ENCODE results near the gene RAD9A.

Gene RAD9A
- total RNA-seq, result 21.1 to 37.4 (median 24.3) reads per million in 3 experiments

DNA sequence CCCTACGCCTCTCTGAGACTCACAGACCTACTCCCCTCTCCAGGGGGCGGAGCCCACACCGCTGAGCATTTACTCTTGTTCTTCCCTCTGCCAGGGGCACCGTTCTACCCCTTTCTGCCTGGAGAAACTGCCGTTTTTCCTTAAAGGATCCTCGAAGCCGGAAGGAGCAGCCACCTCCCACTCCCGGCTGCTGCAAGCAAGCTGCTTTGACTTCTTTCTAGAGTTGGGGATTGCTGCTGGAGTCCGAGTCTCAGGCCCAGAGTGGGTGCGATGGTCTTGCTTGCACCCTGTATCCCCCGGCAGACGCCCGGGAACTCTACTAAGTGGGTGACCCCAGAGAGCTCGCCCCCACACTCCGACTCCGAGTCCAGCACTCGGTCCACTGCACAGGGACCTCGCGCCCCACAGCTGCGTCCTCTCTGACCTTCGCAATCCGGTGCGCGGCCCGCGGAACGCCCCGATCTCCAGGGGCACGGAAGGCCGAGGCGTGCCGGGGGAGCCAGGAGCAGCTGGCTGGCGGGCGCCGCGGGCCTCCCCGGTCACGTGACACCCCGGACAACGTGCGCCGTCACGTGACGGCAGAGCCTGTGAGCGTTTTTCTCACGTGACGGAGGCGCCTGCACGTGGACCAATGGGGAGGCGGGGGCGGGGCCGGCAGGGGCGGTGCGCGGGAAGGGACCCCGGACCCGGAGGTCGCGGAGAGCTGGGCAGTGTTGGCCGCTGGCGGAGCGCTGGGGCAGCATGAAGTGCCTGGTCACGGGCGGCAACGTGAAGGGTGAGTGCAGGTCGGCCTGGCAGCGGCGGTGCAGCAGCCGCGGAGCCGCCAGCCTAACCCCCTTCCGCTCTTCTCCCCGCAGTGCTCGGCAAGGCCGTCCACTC is at the start of gene RAD9A:
Gene RAD9A (plus strand): TSS at position 683 of the 879 bp plus-strand sequence. CDS start 59 bp downstream, at position 742.
- DNase-seq, result peak; percentile 87

DNA sequence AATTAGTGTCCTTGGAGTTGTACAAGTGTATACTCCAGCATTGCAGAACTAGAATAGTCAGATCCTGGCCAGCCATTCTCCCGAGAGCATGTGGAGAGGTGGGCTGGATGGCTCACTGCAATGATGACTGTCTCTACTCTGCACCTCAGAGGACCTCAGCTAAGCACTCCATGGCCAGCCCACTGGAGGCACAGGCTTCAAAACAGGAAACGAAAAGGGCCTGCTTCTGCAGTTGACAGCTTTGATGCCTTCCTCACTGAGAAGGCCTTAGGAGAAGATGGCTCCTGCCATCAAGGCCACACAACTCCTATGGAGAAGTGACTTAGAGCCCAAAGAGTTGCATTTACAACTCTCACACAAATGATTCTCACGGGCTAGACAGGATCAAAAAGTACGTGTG is 47.5 kb upstream of the RAD9A start:
- DNase-seq, result no peak

DNA sequence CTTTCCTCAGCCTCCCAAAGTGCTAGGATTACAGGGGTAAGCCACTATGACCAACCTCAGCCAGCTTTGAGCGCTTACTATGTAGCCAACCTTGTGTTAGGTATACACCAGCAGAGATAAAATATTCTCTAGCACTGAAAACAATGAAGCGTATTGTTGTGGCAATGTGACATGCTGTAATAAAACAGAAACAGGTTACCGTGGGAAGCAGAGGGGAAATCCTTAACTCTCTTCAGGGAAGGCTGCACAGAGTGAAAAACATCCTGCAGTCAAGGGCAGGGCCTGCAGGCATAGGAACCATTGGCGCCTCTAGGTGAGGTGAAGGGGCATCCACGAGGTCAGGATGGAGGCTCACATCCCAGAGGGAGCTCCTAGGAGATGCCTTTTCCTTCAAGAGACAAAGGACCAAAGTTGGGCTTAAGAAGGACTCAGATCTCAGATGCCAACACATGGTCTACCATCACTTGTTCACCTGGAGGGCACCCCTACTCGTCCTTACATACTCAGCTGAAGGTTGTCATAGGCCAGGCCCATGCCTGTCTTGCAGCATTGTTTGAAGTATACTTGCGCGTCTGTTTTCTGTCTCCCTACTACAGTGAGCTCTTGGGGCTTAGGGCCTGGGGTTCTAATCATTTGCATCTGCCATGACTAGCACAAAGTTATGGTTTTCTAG is 46.4 kb upstream of the RAD9A start:
- no peak for DNase-seq

- DNase-seq, result no peak
Measured at GRCh38 chr11:67345920-67346819, 45.6 kb upstream of the RAD9A start.

DNA sequence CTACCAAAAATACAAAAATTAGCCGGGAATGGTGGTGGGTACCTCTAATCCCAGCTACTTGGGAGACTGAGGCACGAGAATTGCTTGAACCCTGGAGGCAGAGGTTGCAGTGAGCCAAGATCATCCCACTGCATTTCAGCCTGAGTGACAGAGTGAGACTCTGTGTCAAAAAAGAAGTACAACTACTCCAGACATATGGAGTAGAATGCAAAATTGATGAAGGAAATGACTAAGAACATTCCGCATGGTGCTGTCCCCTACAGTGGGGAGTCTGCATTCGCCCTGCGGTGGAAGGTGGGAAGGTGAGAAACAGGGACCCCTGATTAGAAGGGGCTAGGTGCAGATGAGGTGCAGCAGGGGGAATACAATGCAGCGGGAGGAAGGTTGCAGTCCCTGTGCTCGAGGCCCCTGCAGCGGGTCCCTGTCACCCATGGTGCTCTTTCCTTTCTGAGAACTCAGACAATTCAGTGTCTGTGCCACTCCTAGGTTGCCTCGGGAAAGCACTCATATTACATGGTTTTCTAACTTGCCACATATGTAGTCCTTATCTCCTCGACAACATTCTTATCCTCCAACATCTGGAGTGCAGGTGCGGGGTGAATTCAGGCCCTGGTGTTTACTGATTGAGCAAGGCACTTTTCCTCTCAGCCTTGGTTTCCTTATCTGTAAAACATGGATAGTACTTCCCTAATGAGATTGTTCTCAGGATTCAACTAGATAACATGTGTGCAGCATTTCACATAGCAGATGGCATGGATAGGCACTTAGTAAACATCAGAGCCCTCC is 43.6 kb upstream of the RAD9A start:
- DNase-seq, result no peak

GRCh38 chr11:67349036-67349435 is 42.8 kb upstream of the RAD9A start:
- DNase-seq, result no peak

DNA sequence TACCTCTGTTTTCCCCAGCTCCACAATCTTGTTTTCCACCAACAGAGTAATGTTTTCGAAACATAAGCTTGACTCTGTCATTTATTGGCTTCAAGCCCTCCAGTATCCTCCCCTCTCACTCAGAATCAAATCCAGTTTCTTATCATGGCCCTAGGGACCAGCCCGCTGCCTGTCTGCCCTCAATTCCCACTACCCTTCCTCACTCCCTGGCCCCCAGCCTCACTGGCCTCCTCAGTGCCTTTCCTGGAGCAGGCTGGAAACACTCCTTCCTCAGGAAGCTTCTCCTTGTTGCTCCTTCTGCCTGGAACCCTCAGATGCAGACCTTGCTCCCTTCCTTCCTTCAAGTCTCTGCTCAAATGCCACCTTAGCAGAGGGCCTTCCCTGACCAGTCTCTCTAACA is 42.3 kb upstream of the RAD9A start:
- DNase-seq, result no peak

DNA sequence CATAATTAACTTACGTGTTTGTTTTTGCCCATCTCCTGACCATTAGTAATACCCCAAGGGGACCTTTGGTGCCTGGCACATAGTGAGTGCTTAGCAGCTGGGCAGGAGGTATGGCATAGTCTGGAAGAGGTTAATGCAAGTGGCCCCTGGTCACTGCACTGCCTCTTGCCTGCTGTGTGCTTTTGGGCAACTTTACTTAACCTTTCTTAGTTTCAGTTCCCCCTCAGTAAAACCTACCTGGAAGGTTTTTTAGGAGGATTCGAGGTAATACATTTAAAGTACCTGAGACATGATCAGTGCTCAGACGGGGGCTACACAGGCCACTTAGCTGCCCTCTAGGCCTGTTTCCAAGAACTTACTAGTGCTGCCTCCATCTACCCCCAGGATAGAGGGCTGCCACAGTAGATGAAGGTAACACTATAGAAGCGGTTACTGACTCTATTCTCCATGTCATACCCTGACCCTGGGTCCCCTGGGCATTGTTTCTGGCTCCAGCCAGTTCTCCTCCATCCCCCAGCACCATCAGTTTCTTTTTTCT is 41.8 kb upstream of the RAD9A start:
- no peak for DNase-seq

GRCh38 chr11:67351275-67352005 is 40.3 kb upstream of the RAD9A start:
- peak; percentile 64 for DNase-seq

GRCh38 chr11:67352546-67353316 is 39.1 kb upstream of the RAD9A start:
- DNase-seq, result no peak

DNA sequence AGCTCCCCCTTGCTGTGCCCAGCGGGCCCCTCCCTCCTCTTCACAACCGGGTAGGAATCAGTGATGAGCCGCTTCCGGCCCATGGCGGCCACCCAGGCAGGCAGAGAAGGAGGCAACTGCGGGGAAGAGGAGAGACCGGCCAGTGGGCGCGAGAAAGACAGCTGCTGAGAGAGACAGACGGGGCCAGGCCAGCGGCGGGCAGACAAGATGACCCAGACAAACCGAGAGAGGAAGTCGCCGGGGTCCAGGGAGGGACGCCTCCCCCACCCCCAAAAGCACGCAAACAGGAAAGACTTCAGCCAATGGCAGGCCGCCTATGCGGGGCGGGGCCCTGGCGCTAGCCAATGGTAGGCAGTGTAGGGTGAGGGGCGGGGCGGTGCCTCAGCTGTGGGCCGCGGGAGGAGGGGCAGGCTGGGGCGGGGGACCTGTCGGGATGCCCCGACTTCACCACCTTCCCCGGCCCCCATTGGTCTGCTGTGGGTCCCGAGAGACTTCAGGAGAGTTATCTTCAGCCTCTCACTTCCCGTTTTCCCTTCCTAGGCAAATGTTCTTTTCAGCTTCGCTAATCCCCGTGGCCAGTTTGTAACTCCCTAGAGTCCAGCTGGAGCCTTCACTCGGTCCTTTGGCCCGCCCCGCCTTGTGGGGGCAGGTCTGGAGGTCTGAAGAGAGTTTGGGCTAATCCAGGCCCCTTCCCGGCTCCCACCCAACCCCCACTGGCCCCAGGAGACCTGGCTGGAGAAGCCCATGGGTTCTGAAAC is 38.3 kb upstream of the RAD9A start, which contains the start of gene POLD4:
Gene POLD4 (minus strand): TSS at position 230 of the 758 bp plus-strand sequence. CDS start 147 bp downstream, at position 83.
- DNase-seq, result peak; percentile 94

GRCh38 chr11:67354075-67355022 is 37.4 kb upstream of the RAD9A start:
- no peak for DNase-seq

DNA sequence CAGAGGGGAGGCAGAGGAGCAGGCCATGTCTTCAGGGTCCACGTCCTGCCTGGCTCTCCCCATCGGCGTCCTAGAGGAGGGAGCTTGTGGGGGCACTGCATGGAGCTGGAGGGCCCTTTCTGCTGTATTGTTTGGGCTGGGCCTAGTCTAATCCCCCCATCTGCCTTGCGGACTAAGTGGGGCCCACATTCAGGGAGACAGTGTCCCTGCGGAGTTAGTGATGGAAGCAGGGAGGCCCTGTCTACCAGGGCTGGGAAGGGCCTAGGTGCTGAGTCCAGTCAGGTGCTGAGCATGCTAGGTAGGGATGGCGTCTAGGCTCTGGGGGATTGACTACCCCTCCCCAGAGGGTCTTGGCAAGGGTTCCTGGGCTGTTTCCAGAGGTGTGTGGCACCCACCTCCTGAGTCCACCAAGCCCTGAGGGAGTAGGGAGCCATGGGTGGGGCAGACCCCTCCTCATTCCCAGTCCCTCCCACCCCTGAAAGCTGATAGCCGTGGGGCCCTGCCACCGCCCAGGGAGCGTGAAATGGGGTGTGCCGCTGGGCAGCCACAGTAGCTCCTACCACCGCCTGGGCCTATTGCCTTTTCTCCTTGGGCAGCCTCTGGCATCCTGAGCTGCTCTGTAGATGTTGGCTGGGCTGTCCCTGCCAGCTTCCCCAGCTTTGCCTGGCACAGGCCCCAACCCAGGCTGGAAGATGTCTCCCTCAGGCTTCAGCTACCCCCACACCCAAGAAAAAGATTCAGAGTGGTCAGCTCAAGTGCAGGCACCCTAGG is 36.6 kb upstream of the RAD9A start:
- no peak for DNase-seq

- DNase-seq, result no peak
Measured at GRCh38 chr11:67355794-67356386, 35.9 kb upstream of the RAD9A start.

DNA sequence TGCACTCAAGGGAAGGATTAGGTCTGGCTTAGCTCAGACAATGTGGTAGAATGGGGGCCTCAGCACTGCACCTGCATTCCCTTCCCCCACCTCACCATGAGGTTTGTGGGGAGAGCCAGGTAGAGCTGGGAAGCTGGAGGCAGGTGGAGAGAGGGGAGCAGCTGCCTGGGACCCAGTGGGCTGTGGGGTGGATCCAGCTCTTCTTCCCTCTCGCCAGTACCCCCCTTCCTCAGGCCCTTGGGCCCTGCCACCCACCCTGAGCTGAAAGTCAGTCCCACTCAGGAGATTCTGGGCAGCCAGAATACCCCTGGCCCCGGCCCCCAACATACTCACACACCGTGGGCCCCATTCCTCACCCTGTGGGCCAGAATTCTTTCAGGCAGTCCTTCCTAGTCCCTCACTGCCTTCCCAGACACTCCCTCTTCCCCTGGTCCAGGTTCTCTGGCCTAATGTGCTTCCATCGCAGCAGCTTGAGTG is 35.4 kb upstream of the RAD9A start:
- DNase-seq, result no peak

DNA sequence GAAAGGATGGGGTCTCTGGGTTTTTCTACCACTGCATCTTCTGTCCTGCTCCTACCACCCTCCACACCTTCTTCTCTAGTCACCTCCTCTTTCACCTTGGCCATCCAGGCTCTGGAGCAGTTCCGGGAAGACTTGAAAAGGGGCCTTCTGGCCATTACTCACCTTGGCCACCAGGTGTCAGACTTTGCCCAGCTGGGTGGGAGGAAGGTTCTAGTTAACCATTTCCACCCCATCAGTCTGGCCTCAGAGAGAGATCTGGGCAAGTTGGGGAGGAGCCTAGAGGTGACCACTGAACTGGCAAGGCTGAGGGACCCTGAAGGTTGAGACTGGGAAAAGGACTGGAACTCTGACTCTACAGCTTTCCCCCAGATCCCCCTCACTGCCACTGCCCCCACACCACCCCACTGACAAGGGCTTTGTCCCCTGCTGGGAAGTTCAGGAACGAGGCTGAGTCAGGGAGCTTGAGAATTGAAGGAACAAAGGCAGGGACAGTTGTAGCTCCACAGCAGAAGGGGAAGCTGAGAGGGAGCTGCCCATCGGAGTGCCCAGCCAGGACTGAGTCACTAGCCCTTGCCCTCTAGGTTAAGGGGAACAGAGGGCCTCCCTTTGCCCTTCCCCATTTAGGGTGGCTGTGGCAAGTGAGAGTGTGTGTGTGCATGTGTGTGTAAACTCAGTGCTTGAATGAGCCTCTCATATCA is 34.8 kb upstream of the RAD9A start:
- DNase-seq, result peak; percentile 66

Data from central memory CD4-positive, alpha-beta T cell (primary cell).